Duodenal mucosa (tissue), 2 donors: ENCODE results near the gene CTNNA2.

Source experiments
- H3K27ac ChIP-seq: one replicate; pipeline ENCODE4 v1.7.0; 2013; ENCODE audit warnings: low read depth, low read length
- H3K27me3 ChIP-seq, 2 donors: one replicate each; pipeline ENCODE4 v1.7.0; 2013; ENCODE audit warnings: low read length in 2 of 2, control low read depth in 1 of 2; ENCODE audit not compliant: insufficient read depth in 2 of 2, control insufficient read depth in 1 of 2
- H3K36me3 ChIP-seq, 2 donors: one replicate each; pipeline ENCODE4 v1.7.0; 2013; ENCODE audit warnings: low read length in 2 of 2, control low read depth in 1 of 2; ENCODE audit not compliant: insufficient read depth in 2 of 2, control insufficient read depth in 1 of 2
- H3K4me1 ChIP-seq, 2 donors: one replicate each; pipeline ENCODE4 v1.7.0; 2013; ENCODE audit warnings: low read length in 2 of 2, control low read depth in 1 of 2; ENCODE audit not compliant: insufficient read depth in 2 of 2, control insufficient read depth in 1 of 2
- H3K4me3 ChIP-seq, 2 donors: one replicate each; pipeline ENCODE4 v1.7.0; 2013; ENCODE audit warnings: low read length in 2 of 2, low read depth in 1 of 2
- H3K9ac ChIP-seq, 2 donors: one replicate each; pipeline ENCODE4 v1.7.0; 2013; ENCODE audit warnings: low read length in 2 of 2, low read depth in 1 of 2
- H3K9me3 ChIP-seq, 2 donors: one replicate each; pipeline ENCODE4 v1.7.0; 2013; ENCODE audit warnings: low read length in 2 of 2, control low read depth in 1 of 2; ENCODE audit not compliant: control insufficient read depth in 1 of 2

The CTNNA2 gene

GRCh38 chr2:80324525-80324924 lies 811.7 kb downstream of the CTNNA2 start:
- Histone ChIP-seq H3K9me3 (no peaks in the 10 kb centered on the region), H3K9ac (no peak overlapping the region), H3K36me3 (no peaks in the 10 kb centered on the region), H3K27me3 (peaks cover 14 to 18% of the 10 kb centered on the region in 2 donors), H3K4me1 (no peaks in the 10 kb centered on the region), H3K4me3 (no peak overlapping the region), H3K27ac (no peak overlapping the region)

GRCh38 chr2:80326214-80326613 lies 813.4 kb downstream of the CTNNA2 start:
- H3K4me1 ChIP-seq, result no peaks in the 10 kb centered on the region
- H3K9ac ChIP-seq, result no peak overlapping the region
- H3K9me3 ChIP-seq, result no peaks in the 10 kb centered on the region
- H3K4me3 ChIP-seq, result no peak overlapping the region
- peaks cover 14 to 18% of the 10 kb centered on the region in 2 donors for H3K27me3 ChIP-seq
- H3K27ac ChIP-seq, result no peak overlapping the region
- no peaks in the 10 kb centered on the region for H3K36me3 ChIP-seq

DNA sequence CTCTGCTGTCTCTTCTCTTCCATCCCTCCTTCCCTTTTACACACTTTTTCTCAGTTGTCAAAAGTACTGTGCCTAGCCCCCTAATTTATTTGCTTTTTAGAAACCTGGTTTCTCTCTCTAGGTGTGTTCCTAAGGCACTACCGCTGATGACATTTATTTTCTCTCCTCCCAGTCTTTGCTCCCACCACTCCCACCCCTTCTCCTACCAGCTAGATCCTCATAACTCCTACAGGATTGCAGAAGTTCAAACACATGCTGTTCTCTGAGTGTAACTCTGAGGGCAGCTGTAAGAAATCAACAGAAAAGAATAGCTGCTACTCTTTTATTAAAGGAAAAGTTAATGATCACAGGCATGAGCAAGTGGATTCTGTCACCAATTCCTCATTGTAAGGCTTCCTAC lies 814.0 kb downstream of the CTNNA2 start:
- Histone ChIP-seq H3K9me3 (no peaks in the 10 kb centered on the region), H3K36me3 (no peaks in the 10 kb centered on the region), H3K4me1 (no peaks in the 10 kb centered on the region), H3K27ac (no peak overlapping the region), H3K27me3 (peaks cover 14 to 18% of the 10 kb centered on the region in 2 donors), H3K9ac (no peak overlapping the region), H3K4me3 (no peak overlapping the region)

GRCh38 chr2:80328159-80328571 lies 815.3 kb downstream of the CTNNA2 start:
- H3K27me3 ChIP-seq, result peaks cover 6% of the 10 kb centered on the region in 2 donors
- H3K4me3 ChIP-seq, result no peak overlapping the region
- no peak overlapping the region for H3K27ac ChIP-seq
- no peak overlapping the region for H3K9ac ChIP-seq
- H3K9me3 ChIP-seq, result no peaks in the 10 kb centered on the region
- no peaks in the 10 kb centered on the region for H3K36me3 ChIP-seq
- no peaks in the 10 kb centered on the region for H3K4me1 ChIP-seq

DNA sequence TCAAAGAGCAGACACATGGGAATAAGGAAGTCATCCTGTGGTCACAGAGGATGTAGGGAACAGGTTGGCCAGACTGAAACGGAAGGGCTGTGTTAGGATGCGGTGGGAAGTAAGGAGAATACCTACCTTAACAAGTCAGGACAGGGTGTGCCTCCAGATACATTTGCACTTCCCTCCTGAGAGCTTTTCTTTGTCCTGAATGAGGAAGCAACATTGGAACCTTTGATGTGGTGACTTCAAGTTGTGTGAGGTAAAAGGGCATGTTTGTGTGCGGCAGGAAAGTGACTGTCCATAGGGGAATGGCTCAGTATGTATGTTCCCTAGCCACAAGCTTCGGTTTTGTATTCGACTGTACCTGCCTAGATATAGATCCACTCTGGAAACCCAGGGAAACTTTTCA lies 816.6 kb downstream of the CTNNA2 start:
- H3K9ac ChIP-seq, result no peak overlapping the region
- no peaks in the 10 kb centered on the region for H3K27me3 ChIP-seq
- no peak overlapping the region for H3K4me3 ChIP-seq
- H3K9me3 ChIP-seq, result no peaks in the 10 kb centered on the region
- no peaks in the 10 kb centered on the region for H3K4me1 ChIP-seq
- H3K36me3 ChIP-seq, result no peaks in the 10 kb centered on the region
- H3K27ac ChIP-seq, result no peak overlapping the region

- H3K4me1 ChIP-seq, result no peaks in the 10 kb centered on the region
- no peaks in the 10 kb centered on the region for H3K27me3 ChIP-seq
- H3K4me3 ChIP-seq, result no peak overlapping the region
- H3K9ac ChIP-seq, result no peak overlapping the region
- H3K36me3 ChIP-seq, result no peaks in the 10 kb centered on the region
- H3K27ac ChIP-seq, result no peak overlapping the region
- no peaks in the 10 kb centered on the region for H3K9me3 ChIP-seq
These were observed 817.9 kb downstream of the CTNNA2 start for GRCh38 chr2:80330527-80331450.

- Histone ChIP-seq H3K27me3 (no peaks in the 10 kb centered on the region), H3K36me3 (no peaks in the 10 kb centered on the region), H3K4me3 (no peak overlapping the region), H3K4me1 (no peaks in the 10 kb centered on the region), H3K9ac (no peak overlapping the region), H3K9me3 (no peaks in the 10 kb centered on the region), H3K27ac (no peak overlapping the region)
These were observed 821.0 kb downstream of the CTNNA2 start for GRCh38 chr2:80333886-80334285.

- Histone ChIP-seq H3K27me3 (no peaks in the 10 kb centered on the region), H3K9ac (no peak overlapping the region), H3K4me3 (no peak overlapping the region), H3K27ac (no peak overlapping the region), H3K9me3 (no peaks in the 10 kb centered on the region), H3K4me1 (no peaks in the 10 kb centered on the region), H3K36me3 (no peaks in the 10 kb centered on the region)
These were observed 822.6 kb downstream of the CTNNA2 start for GRCh38 chr2:80335411-80335810.

- Histone ChIP-seq H3K4me1 (no peaks in the 10 kb centered on the region), H3K9ac (no peak overlapping the region), H3K9me3 (no peaks in the 10 kb centered on the region), H3K27ac (no peak overlapping the region), H3K27me3 (no peaks in the 10 kb centered on the region), H3K36me3 (no peaks in the 10 kb centered on the region), H3K4me3 (no peak overlapping the region)
These were observed 825.9 kb downstream of the CTNNA2 start for GRCh38 chr2:80338794-80339193.

GRCh38 chr2:80340022-80340421 lies 827.2 kb downstream of the CTNNA2 start:
- Histone ChIP-seq H3K4me1 (no peaks in the 10 kb centered on the region), H3K9me3 (no peaks in the 10 kb centered on the region), H3K36me3 (no peaks in the 10 kb centered on the region), H3K27ac (no peak overlapping the region), H3K27me3 (no peaks in the 10 kb centered on the region), H3K9ac (no peak overlapping the region), H3K4me3 (no peak overlapping the region)
